ENCODE measurements around the gene ST6GALNAC3.

ST6GALNAC3 gene

DNA sequence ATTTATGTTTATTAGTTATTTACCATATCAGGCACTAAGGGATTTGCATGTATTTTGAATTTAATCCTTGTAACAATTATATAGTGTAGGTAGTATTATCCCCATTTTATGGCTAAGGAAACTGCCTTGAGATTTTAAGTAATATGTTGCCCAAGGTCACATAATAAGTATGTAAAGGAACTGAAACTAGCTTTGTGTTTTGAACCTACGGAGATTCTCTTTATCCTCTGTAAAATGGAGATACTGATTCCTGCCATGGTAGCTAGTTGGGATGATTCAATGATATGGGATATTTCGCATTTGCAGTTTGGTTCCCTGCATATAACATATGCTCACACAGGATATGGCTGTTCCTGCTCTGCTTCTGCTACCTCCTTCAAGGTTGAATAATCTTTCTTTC is 144.3 kb downstream of the ST6GALNAC3 start:
- H3K4me1 ChIP-seq (ENCODE audit: control insufficient read depth in 1 of 2, insufficient read depth in 1 of 2, low read depth in 1 of 2, low read length in 1 of 2), result peaks cover 16 to 25% of the 10 kb centered on the region in 2 experiments
- H3K9me3 ChIP-seq, result no peaks in the 10 kb centered on the region
- no peaks in the 10 kb centered on the region for H3K27me3 ChIP-seq
- H3K36me3 ChIP-seq, result no peaks in the 10 kb centered on the region
- no peak overlapping the region for H3K27ac ChIP-seq
- TF ChIP-seq, protein P1, sequence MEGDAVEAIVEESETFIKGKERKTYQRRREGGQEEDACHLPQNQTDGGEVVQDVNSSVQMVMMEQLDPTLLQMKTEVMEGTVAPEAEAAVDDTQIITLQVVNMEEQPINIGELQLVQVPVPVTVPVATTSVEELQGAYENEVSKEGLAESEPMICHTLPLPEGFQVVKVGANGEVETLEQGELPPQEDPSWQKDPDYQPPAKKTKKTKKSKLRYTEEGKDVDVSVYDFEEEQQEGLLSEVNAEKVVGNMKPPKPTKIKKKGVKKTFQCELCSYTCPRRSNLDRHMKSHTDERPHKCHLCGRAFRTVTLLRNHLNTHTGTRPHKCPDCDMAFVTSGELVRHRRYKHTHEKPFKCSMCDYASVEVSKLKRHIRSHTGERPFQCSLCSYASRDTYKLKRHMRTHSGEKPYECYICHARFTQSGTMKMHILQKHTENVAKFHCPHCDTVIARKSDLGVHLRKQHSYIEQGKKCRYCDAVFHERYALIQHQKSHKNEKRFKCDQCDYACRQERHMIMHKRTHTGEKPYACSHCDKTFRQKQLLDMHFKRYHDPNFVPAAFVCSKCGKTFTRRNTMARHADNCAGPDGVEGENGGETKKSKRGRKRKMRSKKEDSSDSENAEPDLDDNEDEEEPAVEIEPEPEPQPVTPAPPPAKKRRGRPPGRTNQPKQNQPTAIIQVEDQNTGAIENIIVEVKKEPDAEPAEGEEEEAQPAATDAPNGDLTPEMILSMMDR (IDR thresholded peaks at IDR 0.05), result no peak
- no peak overlapping the region for H3K4me3 ChIP-seq (ENCODE audit: low read depth in 1 of 2, low read length in 1 of 2)

DNA sequence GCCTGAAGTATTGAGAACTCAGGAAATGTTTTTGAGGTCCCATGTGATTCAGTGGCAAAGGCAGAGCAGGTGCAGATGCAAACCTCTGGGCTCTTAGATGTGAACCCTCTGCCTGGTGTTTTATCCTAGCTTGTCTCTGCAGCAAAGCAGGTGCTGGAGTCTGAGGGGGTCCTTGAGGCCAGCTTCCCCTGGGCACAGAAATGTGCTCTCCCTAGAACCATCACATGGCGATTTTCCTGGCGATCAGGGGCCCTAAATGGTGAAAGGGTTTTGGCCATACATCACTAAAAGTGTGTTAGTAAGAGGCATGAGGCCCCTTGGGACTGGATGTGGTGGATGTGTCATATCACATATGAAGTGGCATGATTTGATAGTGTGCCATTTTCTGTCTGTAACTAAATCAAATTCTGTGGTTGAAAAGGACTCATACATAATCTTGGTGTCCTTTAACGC is 144.8 kb downstream of the ST6GALNAC3 start:
- Histone ChIP-seq H3K9me3 (no peaks in the 10 kb centered on the region), H3K4me3 (ENCODE audit: low read depth in 1 of 2, low read length in 1 of 2) (no peak overlapping the region), H3K4me1 (ENCODE audit: control insufficient read depth in 1 of 2, insufficient read depth in 1 of 2, low read depth in 1 of 2, low read length in 1 of 2) (peaks cover 21 to 26% of the 10 kb centered on the region in 2 experiments), H3K27ac (no peak overlapping the region), H3K36me3 (no peaks in the 10 kb centered on the region), H3K27me3 (no peaks in the 10 kb centered on the region)
- TF ChIP-seq, protein P1 (IDR thresholded peaks at IDR 0.05), result no peak

- H3K4me3 ChIP-seq (ENCODE audit: low read depth in 1 of 2, low read length in 1 of 2), result no peak overlapping the region
These were observed 150.2 kb downstream of the ST6GALNAC3 start for GRCh38 chr1:76224752-76225151.

GRCh38 chr1:76225526-76225925 is 151.0 kb downstream of the ST6GALNAC3 start:
- no peaks in the 10 kb centered on the region for H3K27me3 ChIP-seq
- peak overlapping the region; percentile 35 for H3K27ac ChIP-seq
- H3K9me3 ChIP-seq, result no peaks in the 10 kb centered on the region
- peaks cover 53 to 54% of the 10 kb centered on the region in 2 experiments for H3K4me1 ChIP-seq (ENCODE audit: control insufficient read depth in 1 of 2, insufficient read depth in 1 of 2, low read depth in 1 of 2, low read length in 1 of 2)
- no peaks in the 10 kb centered on the region for H3K36me3 ChIP-seq
- no peak overlapping the region for H3K4me3 ChIP-seq (ENCODE audit: low read depth in 1 of 2, low read length in 1 of 2)
- TF ChIP-seq, protein P1 (IDR thresholded peaks at IDR 0.05), result no peak

More at GRCh38 chr1:76224752-76225151, 150.2 kb downstream of the ST6GALNAC3 start:
- peak overlapping the region; percentile 35 for H3K27ac ChIP-seq
- peaks cover 56 to 59% of the 10 kb centered on the region in 2 experiments for H3K4me1 ChIP-seq (ENCODE audit: control insufficient read depth in 1 of 2, insufficient read depth in 1 of 2, low read depth in 1 of 2, low read length in 1 of 2)
- no peaks in the 10 kb centered on the region for H3K36me3 ChIP-seq
- no peaks in the 10 kb centered on the region for H3K9me3 ChIP-seq
- no peaks in the 10 kb centered on the region for H3K27me3 ChIP-seq
- TF ChIP-seq, protein P1 (IDR thresholded peaks at IDR 0.05), result no peak

- Histone ChIP-seq H3K36me3 (no peaks in the 10 kb centered on the region), H3K27me3 (no peaks in the 10 kb centered on the region), H3K4me3 (ENCODE audit: low read depth in 1 of 2, low read length in 1 of 2) (no peak overlapping the region), H3K4me1 (ENCODE audit: control insufficient read depth in 1 of 2, insufficient read depth in 1 of 2, low read depth in 1 of 2, low read length in 1 of 2) (peaks cover 45 to 48% of the 10 kb centered on the region in 2 experiments), H3K9me3 (no peaks in the 10 kb centered on the region), H3K27ac (no peak overlapping the region)
- TF ChIP-seq, protein P1 (IDR thresholded peaks at IDR 0.05), result no peak
These were observed 153.1 kb downstream of the ST6GALNAC3 start for GRCh38 chr1:76227621-76228020.
